ENCODE data around the gene NKAIN2.

DNA sequence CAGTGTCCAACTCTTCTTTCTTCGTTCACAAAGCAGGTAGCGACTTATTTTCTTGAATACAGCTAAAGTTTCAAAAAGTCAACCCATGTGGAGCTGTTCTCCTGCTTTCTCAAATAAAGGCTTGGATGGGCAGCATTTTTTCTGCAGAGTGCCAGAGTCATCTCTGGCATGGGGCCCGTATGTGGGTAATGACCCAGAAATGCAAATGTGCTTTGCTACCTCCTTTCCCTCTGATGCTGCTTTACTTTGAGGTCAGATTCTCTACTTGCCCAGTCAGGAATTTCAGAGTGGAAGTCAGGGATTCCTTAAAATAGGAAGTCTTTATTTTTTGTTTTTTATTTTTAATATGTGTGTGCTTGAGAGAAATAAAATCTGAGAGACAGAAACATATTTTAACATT is 4.9 kb downstream of the NKAIN2 start:
- TF ChIP-seq, protein P1, sequence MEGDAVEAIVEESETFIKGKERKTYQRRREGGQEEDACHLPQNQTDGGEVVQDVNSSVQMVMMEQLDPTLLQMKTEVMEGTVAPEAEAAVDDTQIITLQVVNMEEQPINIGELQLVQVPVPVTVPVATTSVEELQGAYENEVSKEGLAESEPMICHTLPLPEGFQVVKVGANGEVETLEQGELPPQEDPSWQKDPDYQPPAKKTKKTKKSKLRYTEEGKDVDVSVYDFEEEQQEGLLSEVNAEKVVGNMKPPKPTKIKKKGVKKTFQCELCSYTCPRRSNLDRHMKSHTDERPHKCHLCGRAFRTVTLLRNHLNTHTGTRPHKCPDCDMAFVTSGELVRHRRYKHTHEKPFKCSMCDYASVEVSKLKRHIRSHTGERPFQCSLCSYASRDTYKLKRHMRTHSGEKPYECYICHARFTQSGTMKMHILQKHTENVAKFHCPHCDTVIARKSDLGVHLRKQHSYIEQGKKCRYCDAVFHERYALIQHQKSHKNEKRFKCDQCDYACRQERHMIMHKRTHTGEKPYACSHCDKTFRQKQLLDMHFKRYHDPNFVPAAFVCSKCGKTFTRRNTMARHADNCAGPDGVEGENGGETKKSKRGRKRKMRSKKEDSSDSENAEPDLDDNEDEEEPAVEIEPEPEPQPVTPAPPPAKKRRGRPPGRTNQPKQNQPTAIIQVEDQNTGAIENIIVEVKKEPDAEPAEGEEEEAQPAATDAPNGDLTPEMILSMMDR (conservative IDR thresholded peaks at IDR 0.05 in 1 of 2, IDR thresholded peaks at IDR 0.05 in 1 of 2; ENCODE audit: extremely low read depth in 1 of 2, insufficient read depth in 1 of 2, low read depth in 1 of 2, low read length in 2 of 2), result no peak
- no peak for TF ChIP-seq EZH2 (IDR thresholded peaks at IDR 0.05; ENCODE audit: borderline replicate concordance, low read length)

All from mammary epithelial cell (primary cell).